PFSK-1 (cell line): ENCODE measurements around the gene ATRN.

Source experiments
- FOXP2 ChIP-seq: optimal IDR thresholded peaks from 2 replicates; pipeline ENCODE3; 2011; ENCODE audit warnings: borderline replicate concordance, control low read depth, inconsistent platforms; ENCODE audit not compliant: insufficient read depth; ENCODE audit errors: extremely low read length, extremely low read depth
- POLR2AphosphoS5 ChIP-seq: IDR thresholded peaks from 2 replicates; pipeline ENCODE4 v1.6.1; 2012; ENCODE audit warnings: low read depth, mild to moderate bottlenecking, control low read depth, low read length, moderate library complexity
- REST ChIP-seq, 2 experiments: IDR thresholded peaks; 2 replicates each; pipeline versions ENCODE4 v1.6.1 to v1.8.0; 2011 to 2012; ENCODE audit warnings: low read depth in 2 of 2, low read length in 2 of 2, control low read depth in 1 of 2, inconsistent platforms in 1 of 2, mild to moderate bottlenecking in 1 of 2, moderate library complexity in 1 of 2; ENCODE audit not compliant: insufficient read depth in 1 of 2
- SIN3A ChIP-seq: IDR thresholded peaks from 2 replicates; pipeline ENCODE4 v1.6.1; 2012; ENCODE audit warnings: mild to moderate bottlenecking, low read length, moderate library complexity, borderline replicate concordance; ENCODE audit not compliant: insufficient read depth
- TAF1 ChIP-seq: IDR thresholded peaks from 2 replicates; pipeline ENCODE4 v1.6.1; 2012; ENCODE audit warnings: low read length, control low read depth, borderline replicate concordance; ENCODE audit not compliant: insufficient read depth

Gene ATRN

GRCh38 chr20:3652676-3653596 is 182.1 kb downstream of the ATRN start:
- no peak for TF ChIP-seq TAF1
- TF ChIP-seq REST (IDR thresholded peaks at IDR 0.05; ENCODE audit: insufficient read depth in 1 of 2, low read depth in 2 of 2, low read length in 2 of 2): no peak
- no peak for TF ChIP-seq POLR2AphosphoS5
- TF ChIP-seq FOXP2: no peak
- TF ChIP-seq SIN3A: no peak

GRCh38 chr20:3653921-3654320 is 183.1 kb downstream of the ATRN start:
- no peak for TF ChIP-seq SIN3A

- no peak for TF ChIP-seq POLR2AphosphoS5
- TF ChIP-seq SIN3A: no peak
- no peak for TF ChIP-seq TAF1
- TF ChIP-seq REST (IDR thresholded peaks at IDR 0.05; ENCODE audit: insufficient read depth in 1 of 2, low read depth in 2 of 2, low read length in 2 of 2): no peak
- TF ChIP-seq FOXP2: no peak
Observed at GRCh38 chr20:3654326-3655130, 183.7 kb downstream of the ATRN start.

- TF ChIP-seq SIN3A (no peak), TAF1 (no peak), REST (IDR thresholded peaks at IDR 0.05; ENCODE audit: insufficient read depth in 1 of 2, low read depth in 2 of 2, low read length in 2 of 2) (no peak), FOXP2 (no peak), POLR2AphosphoS5 (no peak)
Observed at GRCh38 chr20:3655131-3655405, 184.2 kb downstream of the ATRN start.

- TF ChIP-seq REST (IDR thresholded peaks at IDR 0.05; ENCODE audit: insufficient read depth in 1 of 2, low read depth in 2 of 2, low read length in 2 of 2) (no peak), POLR2AphosphoS5 (no peak), TAF1 (no peak), SIN3A (no peak), FOXP2 (no peak)
Observed at GRCh38 chr20:3658019-3658715, 187.3 kb downstream of the ATRN start.
